Measurements from ENCODE around the gene TM9SF2. TPM values are rescaled to one million over a fixed set of nuclear protein-coding genes. Genes with fewer than 3 reads are reported as not detected.
A peak's percentile ranks its signal among the peaks of the same experiment; 100 is the strongest.
"Not testable (repeated sequence)": the region's sequence is repeated elsewhere in the genome, so short reads cannot be mapped to it uniquely, and the experiment has no call there.

Gene TM9SF2, protein sequence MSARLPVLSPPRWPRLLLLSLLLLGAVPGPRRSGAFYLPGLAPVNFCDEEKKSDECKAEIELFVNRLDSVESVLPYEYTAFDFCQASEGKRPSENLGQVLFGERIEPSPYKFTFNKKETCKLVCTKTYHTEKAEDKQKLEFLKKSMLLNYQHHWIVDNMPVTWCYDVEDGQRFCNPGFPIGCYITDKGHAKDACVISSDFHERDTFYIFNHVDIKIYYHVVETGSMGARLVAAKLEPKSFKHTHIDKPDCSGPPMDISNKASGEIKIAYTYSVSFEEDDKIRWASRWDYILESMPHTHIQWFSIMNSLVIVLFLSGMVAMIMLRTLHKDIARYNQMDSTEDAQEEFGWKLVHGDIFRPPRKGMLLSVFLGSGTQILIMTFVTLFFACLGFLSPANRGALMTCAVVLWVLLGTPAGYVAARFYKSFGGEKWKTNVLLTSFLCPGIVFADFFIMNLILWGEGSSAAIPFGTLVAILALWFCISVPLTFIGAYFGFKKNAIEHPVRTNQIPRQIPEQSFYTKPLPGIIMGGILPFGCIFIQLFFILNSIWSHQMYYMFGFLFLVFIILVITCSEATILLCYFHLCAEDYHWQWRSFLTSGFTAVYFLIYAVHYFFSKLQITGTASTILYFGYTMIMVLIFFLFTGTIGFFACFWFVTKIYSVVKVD
- 100 to 1,000 TPM in 1 of 8 experiments, 10 to 100 TPM in 7; 56.8 to 140 (median 76.3) TPM for total RNA-seq

DNA sequence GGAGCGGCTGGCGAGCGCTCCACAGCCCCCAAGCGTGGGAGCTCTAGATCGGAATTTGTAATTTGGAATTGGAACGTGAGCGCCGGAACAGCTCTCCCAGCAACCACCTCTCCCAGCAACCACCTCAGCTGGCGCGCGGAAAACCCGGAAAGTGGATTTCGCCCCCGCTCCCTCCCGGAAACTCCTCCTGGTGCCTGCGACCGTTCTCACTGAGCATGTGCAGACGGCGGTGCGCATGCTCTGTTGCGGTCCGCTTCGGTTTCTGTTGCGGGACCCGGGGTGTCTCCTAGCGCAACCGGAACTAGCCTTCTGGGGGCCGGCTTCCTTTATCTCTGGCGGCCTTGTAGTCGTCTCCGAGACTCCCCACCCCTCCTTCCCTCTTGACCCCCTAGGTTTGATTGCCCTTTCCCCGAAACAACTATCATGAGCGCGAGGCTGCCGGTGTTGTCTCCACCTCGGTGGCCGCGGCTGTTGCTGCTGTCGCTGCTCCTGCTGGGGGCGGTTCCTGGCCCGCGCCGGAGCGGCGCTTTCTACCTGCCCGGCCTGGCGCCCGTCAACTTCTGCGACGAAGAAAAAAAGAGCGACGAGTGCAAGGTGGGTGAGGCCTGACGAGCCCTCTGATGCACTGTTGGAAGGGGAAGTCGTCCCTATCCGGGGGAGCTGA, at the start of gene TM9SF2:
Gene TM9SF2, plus strand, starts transcription at position 289 of the 664 bp plus-strand sequence. Its CDS starts 135 bp downstream, at position 424.
- Histone ChIP-seq H3K4me3 (peak within 1 kb of the TSS; percentile 71 to 88 (median 81)), H3K4me1 (replicated peaks in 1 of 2) (peaks cover 10 to 28% of the 10 kb centered on the region in 2 donors), H3K27ac (peak within 1 kb of the TSS; percentile 87 to 90)
- 0 to 1% (median 0%) methylated on average over 1 to 29 of the region's 55 CpGs; no CpG with 5 or more reads in 6 of the 10 experiments for WGBS, 10 experiments
- ATAC-seq (replicated peaks in 6 of 8): peak; percentile 60 to 86 (median 80)
- in situ Hi-C loops (cut with MboI; ENCODE audit: low pct_unique_long_range_greater_than_20kb in 2 of 9, low sequenced_read_pairs in 9 of 9, unreplicated experiment in 9 of 9): no loop called here

DNA sequence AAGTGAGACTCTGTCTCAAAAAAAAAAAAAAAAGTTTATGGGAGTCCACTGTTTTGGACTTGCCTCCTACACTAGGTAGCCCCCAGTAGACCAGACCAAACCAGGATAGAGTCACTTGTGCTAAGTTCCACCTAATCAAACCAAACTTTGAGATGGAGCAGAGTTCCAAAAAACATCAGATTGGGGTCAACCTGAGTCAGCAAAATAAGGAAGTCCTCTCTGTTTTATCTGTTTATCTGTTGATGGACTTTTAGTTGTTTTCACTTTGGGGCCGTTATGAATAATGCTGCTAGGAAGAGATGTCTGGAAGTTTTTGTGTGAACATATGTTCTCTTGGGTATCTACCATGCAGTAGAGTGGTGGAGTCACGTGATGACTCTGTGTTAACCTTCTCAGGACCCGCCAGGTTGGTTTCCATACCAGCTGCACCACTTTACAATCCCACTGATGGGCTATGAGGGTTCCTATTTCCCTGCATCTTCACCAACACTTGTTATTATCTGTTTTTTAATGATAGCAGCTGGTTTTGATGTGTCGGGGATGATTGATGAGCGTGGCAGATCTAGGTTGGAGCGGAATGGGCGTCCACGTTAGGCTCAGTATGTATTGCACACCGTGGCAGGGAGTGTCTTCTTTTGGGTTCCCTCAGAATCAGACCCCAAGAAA, 46.6 kb upstream of the TM9SF2 start:
- Histone ChIP-seq H3K27ac (no peak overlapping the region), H3K4me1 (replicated peaks in 1 of 2) (peaks cover 0 to 3% of the 10 kb centered on the region in 2 donors), H3K4me3 (no peak overlapping the region)
- 40 to 100% (median 81%) methylated on average over 1 to 9 of the region's 9 CpGs for WGBS, 10 experiments
- no peak for ATAC-seq (replicated peaks in 6 of 8)
- in situ Hi-C loops (cut with MboI; ENCODE audit: low pct_unique_long_range_greater_than_20kb in 2 of 9, low sequenced_read_pairs in 9 of 9, unreplicated experiment in 9 of 9): no loop called here

DNA sequence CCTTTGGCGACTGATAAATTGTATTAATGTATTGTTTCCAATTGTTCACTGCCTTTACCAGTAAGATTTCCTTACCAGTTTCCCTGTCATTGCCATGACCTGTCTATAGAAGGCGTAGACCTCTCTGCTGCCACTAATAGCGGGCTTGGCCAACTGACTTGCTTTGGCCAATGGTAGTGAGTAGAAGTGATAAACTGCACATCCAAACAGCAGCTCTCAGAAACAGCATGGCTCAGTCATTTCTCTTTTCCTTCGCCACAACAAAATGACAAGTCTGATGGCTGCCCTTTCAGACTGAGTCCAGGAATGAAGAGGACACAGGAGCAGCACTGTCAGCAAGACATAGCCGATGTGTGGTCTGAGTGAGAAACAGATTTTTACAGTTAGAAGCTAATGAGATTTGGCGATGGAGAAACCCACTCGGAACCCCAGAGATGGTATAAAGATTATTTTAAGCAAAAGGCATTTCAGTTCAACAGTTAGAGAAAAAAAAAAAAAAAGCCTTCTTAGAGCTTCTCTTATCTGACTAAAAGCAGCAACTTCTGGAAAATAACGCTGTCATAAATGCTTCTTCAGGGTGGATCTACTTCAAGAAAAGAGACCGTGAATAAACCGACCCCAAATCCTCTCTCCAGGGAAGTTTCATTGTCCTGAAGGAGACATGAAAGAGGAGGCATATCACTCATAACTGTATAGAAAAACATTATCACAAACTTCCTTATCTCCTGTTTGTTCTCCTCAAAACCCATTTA, 42.0 kb upstream of the TM9SF2 start:
- WGBS, 10 experiments: 43 to 98% (median 88%) methylated on average over 3 to 10 of the region's 10 CpGs
- in situ Hi-C loops (cut with MboI; ENCODE audit: low pct_unique_long_range_greater_than_20kb in 2 of 9, low sequenced_read_pairs in 9 of 9, unreplicated experiment in 9 of 9): no loop called here
- Histone ChIP-seq H3K4me1 (replicated peaks in 1 of 2) (no peaks in the 10 kb centered on the region), H3K4me3 (no peak overlapping the region), H3K27ac (no peak overlapping the region)
- ATAC-seq (replicated peaks in 6 of 8): no peak

DNA sequence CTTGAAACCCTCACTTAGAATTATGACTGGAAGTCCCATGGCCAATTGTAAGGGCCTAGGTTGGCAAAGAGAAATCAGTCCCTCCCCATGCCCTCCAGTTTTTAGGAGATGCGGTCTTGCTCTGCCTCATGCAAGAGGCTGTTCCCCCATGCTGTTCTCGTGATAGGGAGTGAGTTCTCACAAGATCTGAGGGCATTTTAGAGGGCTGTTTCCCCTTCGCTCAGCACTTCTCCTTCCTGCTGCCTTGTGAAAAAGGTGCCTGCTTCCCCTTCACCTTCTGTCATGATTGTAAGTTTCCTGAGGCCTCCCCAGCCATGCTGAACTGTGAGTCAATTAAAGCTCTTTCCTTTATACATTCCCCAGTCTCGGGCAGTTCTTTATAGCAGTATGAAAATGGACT, 40.5 kb upstream of the TM9SF2 start:
- H3K27ac ChIP-seq; ATAC-seq (replicated peaks in 6 of 8); in situ Hi-C loops (cut with MboI; ENCODE audit: low pct_unique_long_range_greater_than_20kb in 2 of 9, low sequenced_read_pairs in 9 of 9, unreplicated experiment in 9 of 9); H3K4me1 ChIP-seq (replicated peaks in 1 of 2); H3K4me3 ChIP-seq: not testable (repeated sequence)
- WGBS, 10 experiments: 26 to 100% (median 77%) methylated on average over 1 to 4 of the region's 4 CpGs; no CpG with 5 or more reads in 2 of the 10 experiments

DNA sequence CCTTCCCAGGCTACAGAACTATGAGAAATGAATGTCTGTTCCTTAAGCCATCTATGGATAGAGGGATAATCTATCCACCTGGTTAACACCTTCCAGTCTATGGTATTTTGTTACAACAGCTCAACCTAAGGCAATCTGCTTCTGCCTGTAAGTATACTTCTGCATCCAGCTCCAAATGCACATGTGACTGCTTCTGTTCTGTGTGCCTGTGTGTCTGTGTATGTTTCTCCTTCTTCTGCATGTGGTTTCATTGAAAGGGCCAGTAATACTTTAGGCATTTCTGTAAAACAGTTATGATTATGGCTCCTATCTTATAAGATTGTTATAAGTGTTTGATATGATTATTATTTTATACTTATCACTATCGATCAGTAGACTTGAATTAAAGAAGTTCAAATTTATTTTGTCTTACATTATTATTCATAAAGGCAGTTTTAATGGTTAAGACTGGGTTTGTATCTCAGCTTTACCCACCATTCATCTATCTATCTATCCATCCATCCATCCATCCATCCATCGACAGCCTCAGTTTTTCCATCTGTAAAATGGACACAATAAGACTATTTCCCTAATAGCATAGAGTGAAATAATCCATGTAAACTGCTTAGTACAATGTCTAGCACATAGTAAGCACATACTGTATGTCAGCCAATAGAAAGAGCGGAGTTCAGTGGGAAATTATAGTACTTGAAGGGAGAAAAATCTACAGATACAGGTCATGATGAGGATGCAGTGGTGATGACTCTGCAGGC, 37.5 kb upstream of the TM9SF2 start:
- Histone ChIP-seq H3K27ac (no peak overlapping the region), H3K4me1 (replicated peaks in 1 of 2) (peaks cover 0 to under 1% of the 10 kb centered on the region in 2 donors), H3K4me3 (no peak overlapping the region)
- ATAC-seq (replicated peaks in 6 of 8): no peak
- WGBS, 10 experiments: 75 to 100% (median 94%) methylated on average over 1 to 3 of the region's 3 CpGs
- in situ Hi-C loops (cut with MboI; ENCODE audit: low pct_unique_long_range_greater_than_20kb in 2 of 9, low sequenced_read_pairs in 9 of 9, unreplicated experiment in 9 of 9): no loop called here

DNA sequence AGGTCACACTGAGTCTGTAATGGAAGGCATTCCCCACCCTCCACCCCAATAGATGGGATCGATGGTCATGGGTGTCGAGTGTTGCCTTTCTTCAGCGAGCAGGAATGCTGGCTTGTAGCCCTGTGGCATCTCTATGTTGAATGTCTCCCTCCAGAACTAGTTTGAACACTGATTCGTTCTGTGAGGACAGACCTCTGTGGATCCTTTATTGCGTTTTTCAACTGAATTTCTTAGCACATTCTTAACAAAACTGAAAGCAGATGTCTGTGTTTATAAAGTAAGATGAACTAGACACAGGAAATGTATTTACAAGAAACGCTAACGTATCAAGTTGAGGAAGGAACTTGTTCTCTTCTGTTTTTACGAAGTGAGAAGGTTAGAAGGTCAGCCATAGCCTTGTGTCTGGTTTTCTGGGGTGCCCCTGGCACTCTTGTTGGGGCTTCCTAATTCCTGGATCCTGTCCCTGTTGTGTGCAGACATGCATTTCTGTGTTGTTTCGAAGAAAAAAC, 36.8 kb upstream of the TM9SF2 start:
- in situ Hi-C loops (cut with MboI; ENCODE audit: low pct_unique_long_range_greater_than_20kb in 2 of 9, low sequenced_read_pairs in 9 of 9, unreplicated experiment in 9 of 9): no loop called here
- peaks cover 2 to 3% of the 10 kb centered on the region in 2 donors for H3K4me1 ChIP-seq (replicated peaks in 1 of 2)
- no peak overlapping the region for H3K4me3 ChIP-seq
- no peak for ATAC-seq (replicated peaks in 6 of 8)
- no peak overlapping the region for H3K27ac ChIP-seq
- 0 to 89% (median 62%) methylated on average over 1 to 9 of the region's 9 CpGs for WGBS, 10 experiments

DNA sequence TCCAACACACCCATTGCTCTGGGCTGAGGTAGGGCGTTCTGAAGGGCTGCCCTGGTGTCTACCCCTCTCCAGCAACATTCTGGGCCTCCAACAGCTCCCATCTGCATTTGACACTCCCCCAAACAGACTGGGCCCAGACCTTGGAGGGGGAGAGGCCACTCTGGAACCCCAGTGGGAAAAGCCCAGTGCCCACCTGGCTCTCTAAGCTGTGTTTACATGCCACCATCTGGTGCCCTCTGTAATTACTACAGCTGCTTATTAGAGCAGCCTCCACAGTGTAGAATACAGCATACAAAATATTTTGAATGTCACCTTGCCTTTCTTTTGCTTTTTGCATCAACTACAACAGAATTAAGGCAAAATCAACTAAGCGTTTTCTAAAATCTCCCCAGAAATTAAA, 35.8 kb upstream of the TM9SF2 start:
- no peak overlapping the region for H3K4me3 ChIP-seq
- in situ Hi-C loops (cut with MboI; ENCODE audit: low pct_unique_long_range_greater_than_20kb in 2 of 9, low sequenced_read_pairs in 9 of 9, unreplicated experiment in 9 of 9): no loop called here
- 67 to 100% (median 88%) methylated on average over 1 to 2 of the region's 2 CpGs for WGBS, 10 experiments
- ATAC-seq (replicated peaks in 6 of 8): no peak
- H3K27ac ChIP-seq: no peak overlapping the region
- H3K4me1 ChIP-seq (replicated peaks in 1 of 2): peaks cover 2 to 4% of the 10 kb centered on the region in 2 donors

DNA sequence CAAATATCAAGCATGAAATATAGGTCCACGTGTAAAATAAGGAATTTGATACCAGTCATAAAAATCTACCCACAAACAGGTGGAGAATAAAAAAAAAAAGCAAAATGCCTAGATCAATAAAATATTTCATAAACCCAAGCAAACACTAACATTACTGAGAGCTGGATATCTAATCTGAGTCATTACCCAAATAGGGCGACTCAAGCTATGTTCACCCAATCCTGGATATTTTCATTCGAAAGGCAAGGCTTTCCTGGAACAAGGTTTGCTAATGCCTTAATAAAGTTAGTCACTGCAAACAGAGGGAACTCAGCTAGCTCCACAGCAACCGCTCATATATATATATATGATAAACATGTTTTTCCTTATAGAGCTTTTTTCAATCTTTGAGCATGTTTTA, 33.5 kb upstream of the TM9SF2 start:
- in situ Hi-C loops (cut with MboI; ENCODE audit: low pct_unique_long_range_greater_than_20kb in 2 of 9, low sequenced_read_pairs in 9 of 9, unreplicated experiment in 9 of 9): no loop called here
- H3K4me3 ChIP-seq: no peak overlapping the region
- peaks cover 2 to 4% of the 10 kb centered on the region in 2 donors for H3K4me1 ChIP-seq (replicated peaks in 1 of 2)
- ATAC-seq (replicated peaks in 6 of 8): no peak
- H3K27ac ChIP-seq: no peak overlapping the region
- WGBS, 10 experiments: 32 to 96% (median 61%) methylated on average over 1 to 4 of the region's 4 CpGs

DNA sequence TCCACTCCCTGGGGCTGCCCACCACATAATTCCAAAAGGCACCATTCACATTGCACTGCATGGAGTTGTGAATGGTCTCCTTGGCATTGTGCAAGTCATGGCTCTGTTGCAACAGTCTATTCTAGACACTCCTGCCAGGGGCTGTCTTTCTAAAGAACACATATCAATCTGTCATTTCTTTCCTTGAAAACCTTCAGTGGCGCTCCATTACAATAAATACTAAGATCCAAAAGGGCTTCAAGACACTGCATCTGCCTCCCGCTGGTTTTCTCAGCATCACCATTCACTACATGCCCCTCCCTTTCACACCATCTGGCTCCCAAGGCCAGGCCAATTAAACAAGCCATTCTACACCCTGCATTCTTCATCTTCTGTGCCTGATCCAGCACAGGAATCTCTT, 32.2 kb upstream of the TM9SF2 start:
- WGBS, 10 experiments: 0 to 100% (median 50%) methylated on average over 1 to 2 of the region's 2 CpGs; no CpG with 5 or more reads in 1 of the 10 experiments
- Histone ChIP-seq H3K4me3 (no peak overlapping the region), H3K27ac (no peak overlapping the region), H3K4me1 (replicated peaks in 1 of 2) (peaks cover 2 to 4% of the 10 kb centered on the region in 2 donors)
- in situ Hi-C loops (cut with MboI; ENCODE audit: low pct_unique_long_range_greater_than_20kb in 2 of 9, low sequenced_read_pairs in 9 of 9, unreplicated experiment in 9 of 9): no loop called here
- peak in 6 of 8 experiments; percentile 32 to 85 (median 56) for ATAC-seq (replicated peaks in 6 of 8)

DNA sequence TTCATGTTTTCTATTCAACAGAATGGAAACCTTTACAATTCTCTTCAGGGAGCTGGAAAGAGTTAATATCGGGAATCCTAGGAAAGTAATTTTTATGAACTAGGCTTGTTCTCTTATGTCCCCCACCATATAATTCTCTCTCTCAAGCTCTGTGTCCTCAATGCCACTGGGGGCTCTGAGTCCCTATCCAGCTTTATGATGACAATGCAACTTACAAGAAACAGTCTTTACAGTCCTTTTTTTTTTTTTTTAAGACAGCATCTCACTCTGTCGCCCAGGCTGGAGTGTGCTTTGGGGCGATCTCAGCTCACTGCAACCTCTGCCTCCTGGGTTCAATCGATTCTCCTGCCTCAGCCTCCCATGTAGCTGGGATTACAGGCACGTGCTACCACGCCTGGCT, 31.2 kb upstream of the TM9SF2 start:
- no peak for ATAC-seq (replicated peaks in 6 of 8)
- 20 to 94% (median 77%) methylated on average over 1 to 6 of the region's 6 CpGs; no CpG with 5 or more reads in 2 of the 10 experiments for WGBS, 10 experiments
- H3K4me3 ChIP-seq: no peak overlapping the region
- in situ Hi-C loops (cut with MboI; ENCODE audit: low pct_unique_long_range_greater_than_20kb in 2 of 9, low sequenced_read_pairs in 9 of 9, unreplicated experiment in 9 of 9): no loop called here
- peaks cover 2 to 4% of the 10 kb centered on the region in 2 donors for H3K4me1 ChIP-seq (replicated peaks in 1 of 2)
- no peak overlapping the region for H3K27ac ChIP-seq

DNA sequence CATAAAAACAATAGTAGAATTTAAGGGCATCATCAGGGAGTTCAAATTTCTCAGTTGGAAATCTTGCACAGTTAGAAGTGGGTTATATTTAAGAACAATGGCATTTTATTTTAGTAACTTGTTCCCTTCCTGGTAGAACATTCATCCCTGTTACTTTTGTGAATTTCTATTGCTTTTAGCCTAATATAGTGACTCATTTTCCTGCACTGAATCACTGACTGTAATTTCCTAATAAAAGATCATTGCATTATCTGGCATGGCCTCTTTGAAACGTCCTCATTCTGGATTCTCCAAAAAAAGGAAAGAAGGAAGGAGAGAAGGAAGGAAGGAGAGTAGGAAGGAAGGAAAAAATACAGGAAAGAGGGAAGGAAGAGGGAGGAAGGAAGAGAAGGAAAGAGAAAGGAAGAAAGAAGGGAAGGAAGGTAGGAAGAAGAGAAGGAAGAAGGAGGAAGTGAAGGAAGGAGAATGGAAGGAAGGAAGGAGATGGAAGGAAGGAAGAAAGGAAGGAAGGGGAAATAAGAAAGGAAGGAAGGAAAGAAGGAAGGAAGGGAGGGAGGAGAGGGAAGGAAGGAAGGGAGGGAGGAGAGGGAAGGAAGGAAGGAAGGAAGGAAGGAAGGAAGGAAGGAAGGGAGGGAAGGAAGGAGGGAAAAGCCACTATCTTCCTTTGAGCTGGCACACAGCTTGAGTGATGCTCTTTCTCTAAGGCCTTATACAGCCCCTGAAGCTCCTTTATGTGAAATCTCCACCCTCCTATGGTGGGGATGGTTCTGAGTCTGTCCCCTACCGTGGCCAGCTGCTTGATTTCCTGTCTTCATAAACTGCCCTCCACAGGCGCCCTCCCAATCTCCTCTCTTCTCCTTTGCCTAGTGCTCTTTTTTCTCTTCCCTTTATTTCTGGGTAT, 29.8 kb upstream of the TM9SF2 start:
- no peak overlapping the region for H3K4me3 ChIP-seq
- WGBS, 10 experiments: 0 to 94% (median 50%) methylated on average over 1 to 2 of the region's 3 CpGs
- ATAC-seq (replicated peaks in 6 of 8): no peak
- H3K4me1 ChIP-seq (replicated peaks in 1 of 2): peaks cover 2 to 8% of the 10 kb centered on the region in 2 donors
- in situ Hi-C loops (cut with MboI; ENCODE audit: low pct_unique_long_range_greater_than_20kb in 2 of 9, low sequenced_read_pairs in 9 of 9, unreplicated experiment in 9 of 9): no loop called here
- no peak overlapping the region for H3K27ac ChIP-seq

Data from motor neuron (in vitro differentiated cells).